MM.1S (cell line): ENCODE measurements around the gene CHP1.
"Not testable (repeated sequence)": the region's sequence is repeated elsewhere in the genome, so short reads cannot be mapped to it uniquely, and the experiment has no call there.

ENCODE experiments used
- CTCF ChIP-seq: fragments of 300-600 bp; sonication (generic); IDR thresholded peaks from 2 replicates; pipeline ENCODE4 v1.5.1; 2016; ENCODE audit warnings: antibody characterized with exemption, low read length, mixed read lengths
- EZH2 ChIP-seq: fragments of 300-600 bp; sonication (generic); optimal IDR thresholded peaks from 2 replicates; pipeline ENCODE3; 2017; ENCODE audit warnings: low read depth, mild to moderate bottlenecking, antibody characterized with exemption, low read length, mixed read lengths
- EZH2phosphoT487 ChIP-seq: fragments of 300-600 bp; sonication (generic); IDR thresholded peaks from 2 replicates; pipeline ENCODE4 v1.6.1; 2018; ENCODE audit warnings: antibody characterized with exemption, low read length

DNA sequence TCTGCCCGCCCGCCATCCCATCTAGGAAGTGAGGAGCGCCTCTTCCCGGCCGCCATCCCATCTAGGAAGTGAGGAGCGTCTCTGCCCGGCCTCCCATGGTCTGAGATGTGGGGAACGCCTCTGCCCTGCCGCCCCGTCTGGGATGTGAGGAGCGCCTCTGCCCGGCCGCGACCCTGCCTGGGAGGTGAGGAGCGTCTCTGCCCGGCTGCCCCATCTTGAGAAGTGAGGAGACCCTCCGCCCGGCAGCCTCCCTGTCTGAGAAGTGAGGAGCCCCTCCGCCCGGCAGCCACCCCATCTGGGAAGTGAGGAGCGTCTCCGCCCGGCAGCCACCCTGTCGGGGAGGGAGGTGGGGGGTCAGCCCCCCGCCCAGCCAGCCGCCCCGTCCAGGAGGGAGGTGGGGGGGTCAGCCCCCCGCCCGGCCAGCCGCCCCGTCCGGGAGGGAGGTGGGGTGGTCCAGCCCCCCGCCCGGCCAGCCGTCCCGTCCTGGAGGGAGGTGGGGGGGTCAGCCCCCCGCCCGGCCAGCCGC lies 89.8 kb downstream of the CHP1 start:
- TF ChIP-seq CTCF, EZH2, EZH2phosphoT487: not testable (repeated sequence)
